LHCN-M2 (cell line): ENCODE results near the gene SREK1. TPM values are rescaled to one million over a fixed set of nuclear protein-coding genes. Genes with fewer than 3 reads are reported as not detected.
"Not testable (repeated sequence)": the region's sequence is repeated elsewhere in the genome, so short reads cannot be mapped to it uniquely, and the experiment has no call there.

Source experiments
- DNase-seq: peaks from one replicate; pipeline ENCODE4 v3.0.0-alpha.2; 2012; ENCODE audit warnings: low read depth
- polyA plus RNA-seq: library from polyadenylated mRNA; unstranded; fragments of >200 nt; gene quantifications from one replicate; pipeline ENCODE4 v1.2.1, GENCODE V29; 2012; ENCODE audit warnings: missing spikeins
- total RNA-seq: library from RNA; depleted of rRNA; stranded (reverse); fragments of >200 nt; gene quantifications from 2 replicates; pipeline ENCODE4 v1.2.3, GENCODE V29; 2014; rRNA removed

SREK1 gene, protein sequence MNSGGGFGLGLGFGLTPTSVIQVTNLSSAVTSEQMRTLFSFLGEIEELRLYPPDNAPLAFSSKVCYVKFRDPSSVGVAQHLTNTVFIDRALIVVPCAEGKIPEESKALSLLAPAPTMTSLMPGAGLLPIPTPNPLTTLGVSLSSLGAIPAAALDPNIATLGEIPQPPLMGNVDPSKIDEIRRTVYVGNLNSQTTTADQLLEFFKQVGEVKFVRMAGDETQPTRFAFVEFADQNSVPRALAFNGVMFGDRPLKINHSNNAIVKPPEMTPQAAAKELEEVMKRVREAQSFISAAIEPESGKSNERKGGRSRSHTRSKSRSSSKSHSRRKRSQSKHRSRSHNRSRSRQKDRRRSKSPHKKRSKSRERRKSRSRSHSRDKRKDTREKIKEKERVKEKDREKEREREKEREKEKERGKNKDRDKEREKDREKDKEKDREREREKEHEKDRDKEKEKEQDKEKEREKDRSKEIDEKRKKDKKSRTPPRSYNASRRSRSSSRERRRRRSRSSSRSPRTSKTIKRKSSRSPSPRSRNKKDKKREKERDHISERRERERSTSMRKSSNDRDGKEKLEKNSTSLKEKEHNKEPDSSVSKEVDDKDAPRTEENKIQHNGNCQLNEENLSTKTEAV
- 37.4 and 39.7 TPM in 2 replicates for total RNA-seq
- polyA plus RNA-seq, result 18.0 TPM

DNA sequence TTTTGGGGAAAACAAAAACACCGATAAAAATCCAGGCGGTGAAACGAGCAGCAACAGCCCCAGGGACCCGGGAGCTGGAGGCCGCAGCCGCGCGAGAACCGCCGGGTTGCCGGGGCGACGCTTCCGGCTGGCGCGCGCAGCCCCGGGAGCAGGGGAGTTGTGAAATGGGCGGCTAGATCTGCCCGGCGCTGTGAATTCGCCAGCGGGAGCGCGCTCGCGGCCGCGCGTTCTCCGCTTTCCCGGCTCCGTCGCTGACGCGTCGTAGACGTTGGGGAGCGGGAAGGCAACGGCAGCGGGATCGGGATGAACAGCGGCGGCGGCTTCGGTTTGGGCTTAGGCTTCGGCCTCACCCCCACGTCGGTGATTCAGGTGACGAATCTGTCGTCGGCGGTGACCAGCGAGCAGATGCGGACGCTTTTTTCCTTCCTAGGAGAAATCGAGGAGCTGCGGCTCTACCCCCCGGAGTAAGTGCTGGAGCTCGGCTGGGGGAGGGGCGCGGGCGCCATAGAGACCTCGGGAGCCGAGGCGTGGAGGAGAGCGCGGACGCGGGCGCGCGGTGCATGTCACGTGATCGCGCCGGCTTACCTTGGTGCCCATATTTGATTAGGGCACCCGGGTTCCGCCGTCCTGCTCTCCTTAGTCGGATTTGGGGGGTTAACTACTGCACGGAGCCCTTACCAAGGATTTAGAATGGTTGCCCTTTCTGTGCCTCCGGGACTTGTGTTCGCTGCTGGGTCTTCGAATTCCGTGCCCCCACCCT lies at the start of gene SREK1:
TSS of gene SREK1 (plus strand) at position 227 of the 760 bp plus-strand sequence. CDS start at position 304, 77 bp downstream.
- DNase-seq, result peak; percentile 93

DNA sequence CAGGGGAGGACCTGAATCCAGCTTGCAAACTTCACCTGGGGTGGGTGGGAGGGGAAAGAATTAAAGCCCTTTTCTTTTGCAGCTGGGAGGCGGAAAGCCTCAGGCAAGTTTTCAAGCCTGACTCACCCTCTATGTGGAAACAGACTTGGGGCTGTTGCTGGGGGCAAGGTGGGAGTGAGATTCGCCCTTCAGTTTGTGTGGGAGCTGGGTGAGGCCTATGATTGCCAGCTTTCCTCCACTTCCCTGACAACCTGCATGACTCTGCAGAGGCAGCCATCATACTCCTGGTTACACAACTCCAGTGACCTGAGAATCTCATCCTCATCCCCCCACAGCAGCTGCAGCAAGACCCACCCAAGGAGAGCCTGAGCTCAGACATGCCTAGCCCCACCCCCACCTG lies 43.2 kb upstream of the SREK1 start:
- DNase-seq, result no peak

DNA sequence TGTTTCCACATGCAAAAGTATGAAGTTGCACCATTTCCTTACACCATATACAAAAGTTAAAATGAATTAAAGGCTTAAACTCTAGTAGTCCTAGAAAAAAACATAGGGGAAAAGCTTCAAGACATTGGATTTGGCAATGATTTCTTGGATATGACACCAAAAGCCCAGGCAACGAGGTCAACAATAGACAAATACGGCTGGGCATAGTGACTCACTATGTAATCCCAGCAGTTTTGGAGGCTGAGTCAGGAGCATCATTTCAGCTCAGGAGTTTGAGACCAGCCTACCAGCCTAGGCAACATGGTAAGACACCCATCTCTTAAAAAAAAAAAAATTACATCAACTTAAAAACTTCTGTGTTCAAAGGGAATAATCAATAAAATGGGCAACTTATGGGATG lies 30.9 kb upstream of the SREK1 start:
- DNase-seq, result peak; percentile 69

DNA sequence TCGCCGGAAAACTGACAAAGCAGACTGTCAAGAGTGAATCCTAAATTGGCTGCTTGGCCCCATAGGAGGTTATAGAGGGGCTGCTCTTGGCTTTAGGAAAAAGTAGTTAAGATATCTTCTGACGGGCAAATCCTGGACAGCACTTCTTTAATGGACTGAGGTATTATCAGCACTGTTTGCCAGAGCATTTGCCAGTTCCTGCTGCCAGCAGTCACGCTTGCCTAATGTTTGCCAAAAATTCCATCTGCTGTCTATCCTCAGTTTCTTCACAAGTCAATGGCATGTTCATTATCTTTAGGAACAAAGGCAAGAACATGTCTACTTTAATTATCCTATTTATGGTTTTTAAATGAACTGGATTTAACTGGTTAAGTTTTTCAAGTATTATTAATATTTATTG lies 25.8 kb upstream of the SREK1 start:
- no peak for DNase-seq

DNA sequence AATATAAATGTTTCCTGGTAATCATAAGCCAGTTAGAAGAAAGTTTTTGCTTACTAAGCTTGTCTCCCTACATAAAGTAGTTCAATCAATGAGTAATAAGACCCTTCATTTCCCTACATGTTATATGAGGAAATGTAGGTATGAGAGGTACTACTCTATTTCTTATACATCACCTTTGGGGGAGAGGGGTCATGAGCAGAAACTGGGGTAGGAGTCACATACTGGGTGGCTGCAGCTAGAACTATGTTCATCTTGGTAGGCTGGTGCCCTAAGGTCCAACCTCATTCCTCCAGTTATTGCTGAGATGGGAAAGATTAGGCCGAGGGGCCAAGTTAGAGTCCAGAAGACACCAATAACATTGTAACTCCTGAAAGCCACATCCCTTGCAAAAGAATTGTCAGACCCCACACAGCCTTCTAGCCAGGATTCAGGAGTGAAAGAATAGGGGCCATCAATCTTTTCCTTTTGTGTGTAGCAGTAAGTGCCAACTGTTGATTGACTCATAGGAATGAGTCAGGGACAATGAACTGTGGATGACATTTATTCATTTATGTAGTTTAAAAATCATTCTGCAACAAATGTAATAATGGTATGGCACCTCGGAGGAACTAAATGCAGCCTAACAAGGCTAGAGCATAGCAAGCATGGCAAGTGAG lies 21.6 kb upstream of the SREK1 start:
- DNase-seq, result peak; percentile 65

DNA sequence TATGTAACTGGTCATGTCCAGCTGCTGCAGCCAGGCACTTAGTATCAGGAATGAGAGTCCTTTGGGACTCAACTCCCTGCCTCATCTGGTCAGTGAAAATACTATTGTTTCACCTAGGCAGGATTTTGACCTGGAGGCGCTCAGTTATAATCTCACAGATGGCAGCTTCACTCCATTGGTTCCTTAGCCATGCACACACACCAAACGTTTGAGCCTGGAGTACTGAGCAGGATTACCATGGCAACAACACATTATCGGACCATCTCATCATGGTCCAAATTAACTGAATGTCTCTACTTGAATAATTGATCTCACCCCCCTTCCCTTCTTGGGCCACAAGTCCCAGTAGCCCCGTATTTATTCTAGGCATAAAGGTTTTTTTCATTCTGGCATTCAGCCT lies 15.0 kb upstream of the SREK1 start:
- no peak for DNase-seq

DNA sequence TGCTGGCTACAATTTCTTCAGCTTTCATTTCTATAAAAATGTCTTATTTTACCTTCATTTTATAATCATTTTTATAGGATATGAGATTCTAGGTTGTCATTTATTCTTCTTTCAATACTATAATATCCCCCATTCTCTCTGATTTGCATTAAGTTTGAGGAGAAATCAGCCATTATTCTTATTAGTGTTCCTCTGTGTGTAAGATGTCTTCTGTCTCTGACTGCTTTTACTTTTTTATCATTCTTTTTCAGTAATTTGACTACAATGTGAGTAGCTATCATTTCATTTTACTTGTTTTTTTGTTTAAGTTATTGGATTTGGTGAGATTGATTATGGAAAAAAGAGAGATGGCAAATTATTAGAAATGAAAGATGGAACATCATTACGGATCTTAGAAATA lies 13.6 kb upstream of the SREK1 start:
- DNase-seq, result no peak

DNA sequence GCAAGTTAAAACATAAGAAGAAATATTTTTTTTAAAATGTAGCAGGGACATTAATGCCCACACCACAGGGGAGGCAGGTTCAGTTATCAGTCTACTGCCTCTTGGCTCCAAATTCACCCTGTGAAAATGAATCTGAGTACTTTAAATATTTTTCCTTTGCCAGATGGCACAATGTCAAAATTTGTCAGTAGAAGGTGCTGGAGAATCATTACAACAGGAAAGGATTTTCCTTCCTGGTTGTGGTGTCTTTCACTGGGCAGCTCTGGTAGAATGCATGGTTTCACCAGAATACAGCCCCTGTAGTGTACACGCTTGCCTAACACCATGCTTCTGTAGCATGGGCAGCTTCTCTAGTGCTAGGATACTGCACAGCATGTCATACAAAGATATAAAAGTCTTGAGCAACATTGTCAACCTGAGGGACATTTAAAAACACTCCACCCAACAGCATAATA lies 9.7 kb upstream of the SREK1 start:
- DNase-seq, result no peak

DNA sequence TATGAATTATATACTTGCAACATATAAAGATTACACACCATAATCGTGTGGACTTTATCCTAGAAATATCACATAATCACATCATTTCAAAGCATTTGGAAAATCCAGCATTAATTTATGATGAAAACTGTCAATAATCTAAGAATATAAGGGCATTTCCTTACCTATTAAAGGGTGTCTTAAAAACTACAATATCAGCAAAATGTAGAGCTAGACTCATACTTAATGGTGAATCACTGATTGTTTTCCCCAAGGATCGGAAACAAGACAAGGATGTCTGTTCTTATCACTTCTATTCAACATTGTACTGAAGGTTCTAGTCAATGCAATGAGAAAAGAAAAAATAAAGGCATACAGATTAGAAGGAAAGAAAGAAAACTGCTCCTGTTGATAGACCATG lies 8.0 kb upstream of the SREK1 start:
- no peak for DNase-seq

DNA sequence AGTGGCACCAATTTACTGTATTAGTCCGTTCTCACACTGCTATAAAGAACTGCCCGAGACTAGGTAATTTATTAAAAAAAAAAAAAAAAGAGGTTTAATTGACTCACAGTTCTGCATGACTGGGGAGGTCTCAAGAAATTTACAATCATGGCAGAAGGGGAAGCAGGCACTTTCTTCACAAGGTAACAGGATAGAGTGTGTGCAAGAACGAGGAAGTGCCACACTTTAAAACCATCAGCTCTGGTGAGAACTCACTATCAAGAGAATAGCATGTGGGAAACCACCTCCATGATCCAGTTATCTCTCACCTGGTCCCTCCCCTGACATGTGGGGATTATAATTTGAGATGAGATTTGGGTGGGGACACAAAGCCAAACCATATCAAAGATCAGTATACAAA lies 7.2 kb upstream of the SREK1 start:
- not testable (repeated sequence) for DNase-seq

DNA sequence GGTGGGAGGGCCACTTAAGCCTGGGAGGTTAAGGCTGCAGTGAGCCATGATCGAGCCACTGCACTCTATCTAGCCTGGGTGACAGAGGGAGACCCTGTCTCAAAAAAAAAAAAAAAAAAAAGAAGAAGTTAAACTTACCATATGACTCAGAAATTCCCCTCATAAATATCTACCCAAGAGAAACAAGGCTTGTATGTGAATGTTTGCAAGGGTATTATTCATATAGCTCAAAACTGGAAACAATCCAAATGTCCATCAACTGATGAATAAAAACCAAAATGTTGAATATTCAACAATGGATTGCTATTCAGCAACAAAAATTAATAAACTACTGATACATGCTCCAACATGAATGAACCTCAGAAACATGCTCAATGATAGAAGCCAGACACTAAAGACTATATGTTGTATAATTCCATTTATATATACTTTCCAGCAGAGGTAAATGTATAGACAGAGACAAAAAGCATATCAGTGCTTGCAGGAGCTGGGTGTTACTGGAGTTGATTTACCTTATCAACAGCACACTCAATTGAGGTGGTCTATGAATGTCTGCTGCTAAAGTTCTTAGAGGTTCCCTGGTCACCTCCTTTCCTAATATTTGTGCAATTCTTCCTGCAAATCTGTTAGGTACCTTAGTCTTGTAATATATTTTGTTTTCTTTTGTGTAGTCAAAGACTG lies 5.3 kb upstream of the SREK1 start:
- DNase-seq, result no peak

DNA sequence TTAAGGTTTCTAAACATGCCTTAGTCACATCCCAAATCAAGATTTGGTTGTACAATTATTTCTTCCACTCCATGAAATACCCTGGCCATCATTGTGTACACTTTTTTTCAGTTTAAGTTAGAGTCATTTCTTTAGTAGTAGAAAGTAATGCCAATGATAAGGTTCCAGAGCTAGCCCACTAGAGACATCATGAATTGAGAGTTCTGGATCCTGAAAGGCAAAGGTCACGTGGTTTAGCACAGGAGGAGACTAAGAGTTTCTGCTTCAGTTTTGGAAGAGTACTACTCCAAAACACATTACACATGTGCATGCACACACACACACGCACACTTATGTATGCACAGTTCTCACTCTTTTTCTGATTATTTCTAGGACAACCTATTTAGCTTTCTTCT lies 4.8 kb upstream of the SREK1 start:
- DNase-seq, result no peak

DNA sequence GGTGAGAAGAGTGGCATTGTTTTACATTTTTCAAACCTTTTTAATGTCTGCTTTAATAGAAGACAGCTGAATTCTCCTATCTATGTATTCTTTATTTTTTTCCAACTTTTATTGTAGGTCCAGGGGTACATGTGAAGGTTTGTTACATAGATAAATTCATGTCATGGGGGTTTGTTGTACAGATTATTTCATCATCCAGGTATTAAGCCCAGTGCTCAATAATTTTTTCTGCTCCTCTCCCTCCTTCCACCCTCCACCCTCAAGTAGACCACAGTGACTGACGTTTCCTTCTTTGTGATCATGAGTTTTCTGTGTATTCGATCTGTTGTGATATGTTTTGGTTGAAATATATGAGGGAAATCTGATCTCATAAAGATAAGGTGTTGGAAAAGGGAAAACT lies 1.7 kb upstream of the SREK1 start:
- no peak for DNase-seq

DNA sequence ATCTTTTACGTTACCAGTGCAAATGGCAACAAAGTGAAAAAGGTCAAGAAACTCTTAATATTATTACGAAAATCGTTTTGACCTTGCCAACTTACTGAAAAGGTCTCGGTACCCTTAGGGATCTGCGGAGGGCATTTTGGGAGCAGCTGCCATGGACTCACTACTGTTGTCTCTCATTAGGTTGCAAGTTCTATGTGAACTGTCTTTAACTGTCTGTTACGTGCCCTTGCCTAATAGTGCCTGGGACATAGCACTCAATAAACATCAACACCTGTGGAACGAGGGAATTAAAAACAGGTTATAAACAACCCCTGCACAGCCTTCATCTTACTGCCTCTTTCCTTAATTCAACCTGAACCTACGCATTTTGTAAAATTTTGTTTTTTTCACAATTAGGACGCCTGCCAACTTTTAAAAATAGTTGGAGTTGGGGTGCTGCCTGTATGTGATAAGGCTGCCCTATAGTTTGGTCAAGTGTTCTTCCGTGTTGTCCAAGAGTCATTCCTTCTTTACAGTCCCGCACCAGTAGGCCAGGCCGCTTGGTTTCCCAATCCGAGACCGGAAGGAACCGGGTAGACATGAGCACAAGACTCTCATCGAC lies 527 bp upstream of the SREK1 start:
- no peak for DNase-seq

DNA sequence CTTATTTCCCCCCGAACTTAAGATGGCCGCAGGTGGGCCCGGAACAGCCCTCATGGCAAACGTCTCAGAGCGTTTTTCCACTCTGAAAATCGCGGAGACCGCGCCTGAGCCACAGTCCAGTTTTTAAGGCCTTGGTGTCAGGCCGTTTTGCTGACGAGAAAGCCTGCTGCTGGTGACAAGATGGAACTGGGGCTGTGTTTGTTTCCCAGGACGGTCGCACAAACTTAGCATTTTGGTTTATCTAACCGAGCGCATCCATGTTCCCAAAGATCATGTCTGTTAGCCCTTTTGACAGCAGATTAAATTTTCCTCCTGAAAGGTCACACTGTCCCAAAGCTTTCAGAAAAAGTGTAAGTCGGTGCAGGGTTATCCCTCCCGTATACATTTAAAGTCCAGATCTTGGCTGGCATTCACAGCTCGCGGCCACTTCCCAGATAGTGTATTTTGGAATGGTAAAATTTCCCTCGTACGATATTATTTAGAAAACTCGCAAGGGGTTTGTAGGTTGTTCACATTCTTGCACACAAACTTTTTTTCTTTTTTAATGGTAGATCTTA lies 812 bp downstream of the SREK1 start:
- DNase-seq, result peak; percentile 71

DNA sequence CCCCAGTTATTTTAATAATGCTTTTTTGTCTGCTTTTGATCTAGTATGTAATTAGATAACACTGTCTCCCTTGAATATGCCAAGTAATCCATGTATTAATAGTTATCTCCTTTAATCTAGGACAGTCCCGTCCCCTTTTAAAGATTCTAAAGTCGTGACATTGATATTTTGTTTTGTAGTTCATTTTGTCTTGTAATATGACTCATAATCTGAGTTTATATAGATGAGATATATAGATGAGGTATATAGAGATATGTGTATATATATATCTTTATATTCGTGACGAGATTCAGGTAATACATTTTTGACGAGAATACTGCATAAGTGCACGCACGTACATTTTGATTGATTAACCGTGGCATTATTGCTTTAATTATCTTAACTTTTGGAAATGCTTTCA lies 1.6 kb downstream of the SREK1 start:
- DNase-seq, result no peak

DNA sequence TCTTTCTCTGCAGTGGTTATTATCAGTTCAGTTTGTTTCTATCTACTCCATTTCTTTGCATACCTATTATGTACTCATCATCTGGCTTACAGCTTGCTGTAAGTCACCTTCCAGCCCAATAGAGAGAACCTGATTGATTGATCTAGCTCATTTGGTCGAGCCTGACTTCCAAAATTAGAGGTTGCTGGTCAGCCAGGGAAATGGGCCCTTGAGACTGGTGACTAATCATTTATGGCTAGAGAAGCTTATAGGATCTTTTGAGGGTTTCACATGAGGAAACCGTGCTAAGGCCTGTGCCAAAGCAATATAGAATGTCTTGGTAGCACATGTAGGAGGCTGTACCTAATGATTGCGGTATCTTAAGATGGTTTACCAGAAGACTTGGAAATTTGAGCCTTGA lies 5.8 kb downstream of the SREK1 start:
- DNase-seq, result peak; percentile 13

DNA sequence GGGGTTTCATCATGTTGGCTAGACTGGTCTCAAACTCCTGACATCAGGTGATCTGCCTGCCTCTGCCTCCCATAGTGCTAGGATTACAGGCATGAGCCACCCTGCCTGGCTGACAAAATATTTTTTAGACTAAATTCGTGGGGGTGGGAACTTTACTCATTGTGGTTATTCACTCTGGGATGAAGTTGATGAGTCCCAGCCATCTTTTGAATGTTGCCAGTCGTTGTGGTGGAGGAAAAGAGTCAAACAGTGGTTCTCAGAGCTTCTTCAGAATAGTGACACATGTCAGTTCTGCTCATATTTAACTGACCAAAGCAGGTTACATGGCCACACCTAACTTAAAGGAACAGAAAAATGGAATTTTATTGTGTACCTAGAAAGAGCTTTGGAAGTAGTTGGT lies 6.9 kb downstream of the SREK1 start:
- DNase-seq, result peak; percentile 5

DNA sequence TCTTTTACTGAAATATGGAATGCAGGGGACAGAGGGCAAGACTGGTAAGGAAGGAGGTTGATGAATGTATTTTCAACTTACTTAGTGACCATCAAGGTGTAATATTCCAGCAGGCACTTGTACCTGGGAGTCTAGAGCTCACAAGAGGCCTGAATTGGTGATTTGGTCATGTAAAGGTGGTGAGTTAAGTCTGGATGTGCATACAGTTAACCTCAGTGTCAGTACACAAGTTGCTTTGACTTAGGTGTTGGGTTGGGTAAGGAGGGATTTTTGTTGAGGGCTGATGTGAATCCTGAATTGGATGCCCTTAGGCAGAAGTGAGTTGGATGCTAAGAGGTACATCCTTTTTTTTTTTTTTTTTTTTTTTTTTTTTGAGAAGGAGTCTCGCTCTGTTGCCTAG lies 7.4 kb downstream of the SREK1 start:
- no peak for DNase-seq

DNA sequence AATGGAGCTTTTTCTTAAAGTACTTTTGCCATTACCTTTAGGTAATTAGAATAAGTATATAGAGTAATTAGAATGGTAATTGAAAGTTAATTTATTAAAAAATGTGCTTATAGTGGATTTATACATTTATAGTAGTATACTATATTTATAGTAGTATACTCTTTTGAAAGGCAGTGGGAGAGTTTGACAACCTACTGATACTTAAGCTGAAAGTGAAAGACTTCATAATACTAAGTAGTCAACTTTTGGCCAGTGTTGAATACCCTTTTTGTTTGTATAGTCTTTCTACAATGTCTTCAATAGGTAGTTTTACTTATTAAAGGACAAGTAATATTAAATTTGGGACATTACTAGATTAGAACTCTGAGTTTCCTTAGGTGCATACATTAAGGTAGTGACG lies 12.9 kb downstream of the SREK1 start:
- DNase-seq, result no peak

DNA sequence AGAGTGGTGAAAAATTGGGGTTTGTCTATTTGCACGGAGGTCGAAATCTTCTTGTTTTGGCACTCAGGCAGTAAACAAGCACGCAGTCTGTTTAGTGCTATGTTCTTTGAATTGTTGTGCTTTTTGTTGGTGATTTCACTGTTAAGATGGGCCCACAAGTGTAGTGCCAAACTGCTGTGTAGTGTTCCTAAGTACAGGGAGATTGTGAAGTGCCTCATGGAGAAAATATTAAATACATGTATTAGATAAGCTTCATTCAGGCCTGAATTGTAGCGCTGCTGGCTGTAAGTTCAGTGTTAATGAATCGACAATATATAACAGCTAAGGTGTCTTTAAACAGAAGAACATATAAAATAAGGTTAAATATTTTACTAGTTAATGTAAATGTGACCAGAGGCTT lies 17.3 kb downstream of the SREK1 start:
- DNase-seq, result no peak
